ENCODE measurements around the gene TASL. TPM values are rescaled to one million over a fixed set of nuclear protein-coding genes. Genes with fewer than 3 reads are reported as not detected.
"Not testable (repeated sequence)": the region's sequence is repeated elsewhere in the genome, so short reads cannot be mapped to it uniquely, and the experiment has no call there.

TASL gene
- total and polyA plus RNA-seq, 10 donors, result 6.5 to 23.4 (median 11.2) TPM

GRCh38 chrX:30568136-30568535 is 9.4 kb downstream of the TASL start:
- no peaks in the 10 kb centered on the region for H3K27me3 ChIP-seq (replicated peaks in 1 of 7)
- H3K4me3 ChIP-seq, result no peak overlapping the region
- H3K27ac ChIP-seq, result no peak overlapping the region
- 62 to 78% (median 72%) methylated on average over 4 of the region's 4 CpGs for WGBS, 5 donors
- H3K4me1 ChIP-seq, result peaks cover 0 to 49% (median 4%) of the 10 kb centered on the region in 6 donors
- TF ChIP-seq POLR2AphosphoS5 (IDR thresholded peaks at IDR 0.05) (no peak), POLR2A (IDR thresholded peaks at IDR 0.05) (no peak), CTCF (IDR thresholded peaks at IDR 0.05 in 8 of 11, conservative IDR thresholded peaks at IDR 0.05 in 3 of 11) (no peak)
- H3K9me3 ChIP-seq, result no peaks in the 10 kb centered on the region
- no peak for DNase-seq
- peaks cover 0 to 4% (median 0%) of the 10 kb centered on the region in 6 donors for H3K36me3 ChIP-seq
- intact Hi-C loops (cut with DNase I; ENCODE audit: low total_unique reads), result no loop called here

GRCh38 chrX:30563070-30563469 is 14.5 kb downstream of the TASL start:
- intact Hi-C loops (cut with DNase I; ENCODE audit: low total_unique reads); H3K4me1 ChIP-seq; H3K27me3 ChIP-seq (replicated peaks in 1 of 7); H3K4me3 ChIP-seq; DNase-seq; H3K9me3 ChIP-seq; H3K27ac ChIP-seq: not testable (repeated sequence)
- peaks cover 0 to 25% (median 2%) of the 10 kb centered on the region in 6 donors for H3K36me3 ChIP-seq
- 52 to 76% (median 70%) methylated on average over 5 of the region's 5 CpGs for WGBS, 5 donors

- DNase-seq, result no peak
Observed at GRCh38 chrX:30561191-30561590, 16.4 kb downstream of the TASL start.

GRCh38 chrX:30538271-30538670 is 39.3 kb downstream of the TASL start:
- DNase-seq, result no peak
- WGBS, 5 donors, result 77 to 95% (median 89%) methylated on average over 2 of the region's 2 CpGs
- H3K27ac ChIP-seq, result no peak overlapping the region
- H3K36me3 ChIP-seq, result no peaks in the 10 kb centered on the region
- H3K4me3 ChIP-seq, result no peak overlapping the region
- H3K9me3 ChIP-seq, result no peaks in the 10 kb centered on the region
- intact Hi-C loops (cut with DNase I; ENCODE audit: low total_unique reads), result no loop called here
- TF ChIP-seq POLR2AphosphoS5 (IDR thresholded peaks at IDR 0.05) (no peak), POLR2A (IDR thresholded peaks at IDR 0.05) (no peak), CTCF (IDR thresholded peaks at IDR 0.05 in 8 of 11, conservative IDR thresholded peaks at IDR 0.05 in 3 of 11) (no peak)
- H3K4me1 ChIP-seq, result no peaks in the 10 kb centered on the region
- no peaks in the 10 kb centered on the region for H3K27me3 ChIP-seq (replicated peaks in 1 of 7)

More at GRCh38 chrX:30561191-30561590, 16.4 kb downstream of the TASL start:
- Histone ChIP-seq H3K27ac (no peak overlapping the region), H3K27me3 (replicated peaks in 1 of 7) (no peaks in the 10 kb centered on the region), H3K4me3 (no peak overlapping the region), H3K4me1 (no peaks in the 10 kb centered on the region), H3K36me3 (peaks cover 0 to 30% (median 2%) of the 10 kb centered on the region in 6 donors), H3K9me3 (no peaks in the 10 kb centered on the region)
- intact Hi-C loops (cut with DNase I; ENCODE audit: low total_unique reads), result no loop called here
- TF ChIP-seq CTCF (IDR thresholded peaks at IDR 0.05 in 8 of 11, conservative IDR thresholded peaks at IDR 0.05 in 3 of 11) (no peak), POLR2AphosphoS5 (IDR thresholded peaks at IDR 0.05) (no peak), POLR2A (IDR thresholded peaks at IDR 0.05) (no peak)
- 63 to 78% (median 77%) methylated on average over 2 of the region's 2 CpGs for WGBS, 5 donors

- 28 to 67% (median 48%) methylated on average over 1 of the region's 1 CpG; no CpG with 5 or more reads in 1 of the 5 donors for WGBS, 5 donors
- no peaks in the 10 kb centered on the region for H3K36me3 ChIP-seq
- intact Hi-C loops (cut with DNase I; ENCODE audit: low total_unique reads), result no loop called here
- H3K4me3 ChIP-seq, result no peak overlapping the region
- no peaks in the 10 kb centered on the region for H3K9me3 ChIP-seq
- H3K27ac ChIP-seq, result no peak overlapping the region
- no peaks in the 10 kb centered on the region for H3K4me1 ChIP-seq
- no peaks in the 10 kb centered on the region for H3K27me3 ChIP-seq (replicated peaks in 1 of 7)
- TF ChIP-seq POLR2AphosphoS5 (IDR thresholded peaks at IDR 0.05) (no peak), CTCF (IDR thresholded peaks at IDR 0.05 in 8 of 11, conservative IDR thresholded peaks at IDR 0.05 in 3 of 11) (no peak), POLR2A (IDR thresholded peaks at IDR 0.05) (no peak)
- DNase-seq, result no peak
Observed at GRCh38 chrX:30533835-30534234, 43.7 kb downstream of the TASL start.

Measured in spleen (tissue), 11 donors.